Measurements from ENCODE around the gene STOML1.

DNA sequence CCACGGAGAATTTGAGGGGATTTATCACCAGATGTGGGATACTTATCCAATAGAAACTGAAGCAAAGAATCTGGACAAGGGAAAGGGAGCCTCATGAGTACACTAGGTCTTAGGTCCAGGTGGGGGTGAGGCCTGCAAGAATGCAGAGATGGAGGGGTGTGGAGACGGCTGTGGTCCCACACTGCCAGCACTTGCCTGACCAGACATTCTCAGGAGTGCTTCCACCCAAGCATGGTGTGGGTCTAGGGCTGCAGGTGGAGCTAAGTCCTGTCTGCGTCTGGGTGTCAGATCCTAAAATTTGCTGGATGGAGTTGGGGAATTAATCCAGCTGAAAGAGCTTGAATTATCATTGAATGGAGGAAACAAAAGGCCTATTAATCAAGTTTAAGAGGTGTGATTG, 16.8 kb upstream of the STOML1 start:
- no peak for TF ChIP-seq POLR2A (IDR thresholded peaks at IDR 0.05; ENCODE audit: low read depth, low read length)
- no peak for TF ChIP-seq CBX3 (IDR thresholded peaks at IDR 0.05; ENCODE audit: borderline replicate concordance, low read depth)
- no peak for TF ChIP-seq TAF1 (IDR thresholded peaks at IDR 0.05; ENCODE audit: borderline replicate concordance, low read depth, low read length)
- TF ChIP-seq, protein P1, sequence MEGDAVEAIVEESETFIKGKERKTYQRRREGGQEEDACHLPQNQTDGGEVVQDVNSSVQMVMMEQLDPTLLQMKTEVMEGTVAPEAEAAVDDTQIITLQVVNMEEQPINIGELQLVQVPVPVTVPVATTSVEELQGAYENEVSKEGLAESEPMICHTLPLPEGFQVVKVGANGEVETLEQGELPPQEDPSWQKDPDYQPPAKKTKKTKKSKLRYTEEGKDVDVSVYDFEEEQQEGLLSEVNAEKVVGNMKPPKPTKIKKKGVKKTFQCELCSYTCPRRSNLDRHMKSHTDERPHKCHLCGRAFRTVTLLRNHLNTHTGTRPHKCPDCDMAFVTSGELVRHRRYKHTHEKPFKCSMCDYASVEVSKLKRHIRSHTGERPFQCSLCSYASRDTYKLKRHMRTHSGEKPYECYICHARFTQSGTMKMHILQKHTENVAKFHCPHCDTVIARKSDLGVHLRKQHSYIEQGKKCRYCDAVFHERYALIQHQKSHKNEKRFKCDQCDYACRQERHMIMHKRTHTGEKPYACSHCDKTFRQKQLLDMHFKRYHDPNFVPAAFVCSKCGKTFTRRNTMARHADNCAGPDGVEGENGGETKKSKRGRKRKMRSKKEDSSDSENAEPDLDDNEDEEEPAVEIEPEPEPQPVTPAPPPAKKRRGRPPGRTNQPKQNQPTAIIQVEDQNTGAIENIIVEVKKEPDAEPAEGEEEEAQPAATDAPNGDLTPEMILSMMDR (IDR thresholded peaks at IDR 0.05 in 2 of 3, conservative IDR thresholded peaks at IDR 0.05 in 1 of 3; ENCODE audit: control insufficient read depth in 2 of 3, extremely low read depth in 1 of 3, insufficient read depth in 1 of 3, low read depth in 3 of 3, low read length in 3 of 3): no peak
- no peak for TF ChIP-seq FOXM1 (IDR thresholded peaks at IDR 0.05; ENCODE audit: low read depth, low read length)
